Measurements from ENCODE around the gene HMCN2. TPM values are rescaled to one million over a fixed set of nuclear protein-coding genes. Genes with fewer than 3 reads are reported as not detected.

Gene HMCN2
- total and polyA plus RNA-seq, 2 donors from 2014 or later: 0.99 to 8.6 TPM

- H3K4me3 ChIP-seq (ENCODE audit: low read length in 3 of 3): no peak overlapping the region
- intact Hi-C loops (cut with DNase I): no loop called here
- no peak overlapping the region for H3K27ac ChIP-seq (ENCODE audit: low read depth in 2 of 2, low read length in 2 of 2)
- DNase-seq: no peak
- TF ChIP-seq, protein P1, sequence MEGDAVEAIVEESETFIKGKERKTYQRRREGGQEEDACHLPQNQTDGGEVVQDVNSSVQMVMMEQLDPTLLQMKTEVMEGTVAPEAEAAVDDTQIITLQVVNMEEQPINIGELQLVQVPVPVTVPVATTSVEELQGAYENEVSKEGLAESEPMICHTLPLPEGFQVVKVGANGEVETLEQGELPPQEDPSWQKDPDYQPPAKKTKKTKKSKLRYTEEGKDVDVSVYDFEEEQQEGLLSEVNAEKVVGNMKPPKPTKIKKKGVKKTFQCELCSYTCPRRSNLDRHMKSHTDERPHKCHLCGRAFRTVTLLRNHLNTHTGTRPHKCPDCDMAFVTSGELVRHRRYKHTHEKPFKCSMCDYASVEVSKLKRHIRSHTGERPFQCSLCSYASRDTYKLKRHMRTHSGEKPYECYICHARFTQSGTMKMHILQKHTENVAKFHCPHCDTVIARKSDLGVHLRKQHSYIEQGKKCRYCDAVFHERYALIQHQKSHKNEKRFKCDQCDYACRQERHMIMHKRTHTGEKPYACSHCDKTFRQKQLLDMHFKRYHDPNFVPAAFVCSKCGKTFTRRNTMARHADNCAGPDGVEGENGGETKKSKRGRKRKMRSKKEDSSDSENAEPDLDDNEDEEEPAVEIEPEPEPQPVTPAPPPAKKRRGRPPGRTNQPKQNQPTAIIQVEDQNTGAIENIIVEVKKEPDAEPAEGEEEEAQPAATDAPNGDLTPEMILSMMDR (IDR thresholded peaks at IDR 0.05; ENCODE audit: borderline replicate concordance, extremely low read depth, insufficient read depth): no peak
- FAIRE-seq: no peak
- no peaks in the 10 kb centered on the region for H3K9me3 ChIP-seq (ENCODE audit: control insufficient read depth in 2 of 3, insufficient read depth in 1 of 3, low read length in 3 of 3)
- no peak overlapping the region for H3K9ac ChIP-seq (ENCODE audit: low read length in 3 of 3)
- no peaks in the 10 kb centered on the region for H3K27me3 ChIP-seq (ENCODE audit: control insufficient read depth, insufficient read depth, low read length)
- H3K36me3 ChIP-seq (ENCODE audit: control insufficient read depth in 2 of 3, insufficient read depth in 3 of 3, low read length in 3 of 3): no peaks in the 10 kb centered on the region
- H3K4me1 ChIP-seq (ENCODE audit: control insufficient read depth in 2 of 3, insufficient read depth in 2 of 3, low read depth in 1 of 3, low read length in 3 of 3): no peaks in the 10 kb centered on the region
These were observed 157.0 kb downstream of the HMCN2 start for GRCh38 chr9:130422546-130422945.

GRCh38 chr9:130423272-130423671 is 157.7 kb downstream of the HMCN2 start:
- TF ChIP-seq, protein P1 (IDR thresholded peaks at IDR 0.05; ENCODE audit: borderline replicate concordance, extremely low read depth, insufficient read depth): no peak
- intact Hi-C loops (cut with DNase I): no loop called here
- H3K9ac ChIP-seq (ENCODE audit: low read length in 3 of 3): no peak overlapping the region
- no peaks in the 10 kb centered on the region for H3K27me3 ChIP-seq (ENCODE audit: control insufficient read depth, insufficient read depth, low read length)
- no peaks in the 10 kb centered on the region for H3K36me3 ChIP-seq (ENCODE audit: control insufficient read depth in 2 of 3, insufficient read depth in 3 of 3, low read length in 3 of 3)
- no peak overlapping the region for H3K4me3 ChIP-seq (ENCODE audit: low read length in 3 of 3)
- DNase-seq (peak in 2 of 5 donors; percentile 30 to 66), FAIRE-seq (no peak)
- no peaks in the 10 kb centered on the region for H3K9me3 ChIP-seq (ENCODE audit: control insufficient read depth in 2 of 3, insufficient read depth in 1 of 3, low read length in 3 of 3)
- no peak overlapping the region for H3K27ac ChIP-seq (ENCODE audit: low read depth in 2 of 2, low read length in 2 of 2)
- no peaks in the 10 kb centered on the region for H3K4me1 ChIP-seq (ENCODE audit: control insufficient read depth in 2 of 3, insufficient read depth in 2 of 3, low read depth in 1 of 3, low read length in 3 of 3)

DNA sequence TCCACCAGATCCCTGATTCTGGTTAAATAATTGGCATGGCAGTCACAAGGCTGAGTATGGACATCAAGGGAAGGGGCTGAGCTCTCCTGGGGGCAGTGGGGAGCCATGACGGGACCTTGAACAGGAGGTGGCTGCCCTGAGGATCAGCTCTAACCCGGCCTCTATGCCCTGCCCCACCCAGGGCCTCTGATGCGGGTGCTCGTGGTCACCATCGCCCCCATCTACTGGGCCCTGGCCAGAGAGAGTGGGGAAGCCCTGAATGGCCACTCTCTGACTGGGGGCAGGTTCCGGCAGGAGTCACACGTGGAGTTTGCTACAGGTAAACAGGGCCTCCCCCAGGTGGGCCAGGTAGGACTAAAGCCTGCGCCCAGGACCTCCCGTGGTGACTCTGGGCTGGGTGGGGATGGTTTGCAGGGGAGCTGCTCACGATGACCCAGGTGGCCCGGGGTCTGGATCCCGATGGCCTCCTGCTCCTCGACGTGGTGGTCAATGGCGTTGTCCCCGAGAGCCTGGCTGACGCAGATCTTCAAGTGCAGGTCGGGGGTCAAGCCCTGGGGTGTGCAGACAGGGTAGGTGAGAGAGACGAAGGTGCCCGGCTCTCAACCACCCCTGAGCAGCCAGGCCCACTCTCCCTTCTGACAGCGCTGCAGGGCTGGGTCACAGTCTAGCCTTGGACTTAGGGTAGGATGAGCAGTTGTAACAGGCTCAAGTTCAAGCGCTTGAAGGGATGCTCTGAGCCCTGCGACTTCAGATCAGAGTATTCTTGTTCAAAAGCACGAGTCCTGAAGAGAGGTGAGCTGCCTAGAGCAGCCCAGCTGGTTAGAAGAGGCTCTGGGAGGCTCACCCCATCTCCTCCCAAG is 159.3 kb downstream of the HMCN2 start:
- TF ChIP-seq, protein P1 (IDR thresholded peaks at IDR 0.05; ENCODE audit: borderline replicate concordance, extremely low read depth, insufficient read depth): no peak
- Histone ChIP-seq H3K36me3 (ENCODE audit: control insufficient read depth in 2 of 3, insufficient read depth in 3 of 3, low read length in 3 of 3) (no peaks in the 10 kb centered on the region), H3K27ac (ENCODE audit: low read depth in 2 of 2, low read length in 2 of 2) (no peak overlapping the region), H3K27me3 (ENCODE audit: control insufficient read depth, insufficient read depth, low read length) (no peaks in the 10 kb centered on the region), H3K4me3 (ENCODE audit: low read length in 3 of 3) (no peak overlapping the region), H3K9me3 (ENCODE audit: control insufficient read depth in 2 of 3, insufficient read depth in 1 of 3, low read length in 3 of 3) (no peaks in the 10 kb centered on the region), H3K9ac (ENCODE audit: low read length in 3 of 3) (no peak overlapping the region), H3K4me1 (ENCODE audit: control insufficient read depth in 2 of 3, insufficient read depth in 2 of 3, low read depth in 1 of 3, low read length in 3 of 3) (no peaks in the 10 kb centered on the region)
- intact Hi-C loops (cut with DNase I): no loop called here
- no peak for FAIRE-seq
- no peak for DNase-seq
